Fibroblast of villous mesenchyme (primary cell): ENCODE results near the gene ZNF772. TPM values are rescaled to one million over a fixed set of nuclear protein-coding genes. Genes with fewer than 3 reads are reported as not detected.

Source experiments
- DNase-seq: peaks from one replicate; pipeline ENCODE4 v3.0.0-alpha.2; 2010; ENCODE audit warnings: low read depth
- H3K4me3 ChIP-seq: 2 replicates; pipeline ENCODE4 v1.5.1; 2011; ENCODE audit warnings: low read depth, mild to moderate bottlenecking, low read length
- CTCF ChIP-seq: IDR thresholded peaks from 2 replicates; pipeline ENCODE4 v1.5.1; 2012; ENCODE audit warnings: low read depth, mild to moderate bottlenecking, low read length; ENCODE audit not compliant: insufficient read depth
- total RNA-seq: library from RNA; depleted of rRNA; stranded (reverse); fragments of >200 nt; gene quantifications from 2 replicates; pipeline ENCODE4 v1.2.3, GENCODE V29; 2012

Gene ZNF772
- total RNA-seq, 1 donor: 10.8 TPM

- DNase-seq: no peak
- TF ChIP-seq CTCF: no peak
- H3K4me3 ChIP-seq: no peak overlapping the region
Observed at GRCh38 chr19:57441979-57442752, 35.2 kb downstream of the ZNF772 start.

- TF ChIP-seq CTCF: no peak
- no peak overlapping the region for H3K4me3 ChIP-seq
Observed at GRCh38 chr19:57438925-57439324, 38.4 kb downstream of the ZNF772 start.

GRCh38 chr19:57437931-57438330, 39.4 kb downstream of the ZNF772 start:
- DNase-seq: no peak
- H3K4me3 ChIP-seq: no peak overlapping the region
- no peak for TF ChIP-seq CTCF

More at GRCh38 chr19:57438925-57439324, 38.4 kb downstream of the ZNF772 start:
- DNase-seq: no peak

GRCh38 chr19:57436417-57436816, 40.9 kb downstream of the ZNF772 start:
- H3K4me3 ChIP-seq: peak overlapping the region; percentile 78
- DNase-seq: no peak
- TF ChIP-seq CTCF: no peak

GRCh38 chr19:57435062-57435978, 42.0 kb downstream of the ZNF772 start, which contains the start of gene ZNF749:
Gene ZNF749 (plus strand): TSS chr19:57435325. CDS start chr19:57435579, 254 bp downstream.
- DNase-seq: peak; percentile 98
- no peak for TF ChIP-seq CTCF
- peak within 1 kb of the TSS; percentile 78 for H3K4me3 ChIP-seq

- peak overlapping the region; percentile 78 for H3K4me3 ChIP-seq
- DNase-seq: no peak
- TF ChIP-seq CTCF: no peak
Observed at GRCh38 chr19:57434386-57435061, 42.8 kb downstream of the ZNF772 start.
